GM19395 (cell line): ENCODE measurements around the gene SSC5D.
"Not testable (repeated sequence)": the region's sequence is repeated elsewhere in the genome, so short reads cannot be mapped to it uniquely, and the experiment has no call there.

Experiments
- ATAC-seq: cut with Tn5 transposase; IDR thresholded peaks from one replicate; pipeline ENCODE4 v1.9.1; 2021; ENCODE audit warnings: mild to moderate bottlenecking, moderate library complexity; ENCODE audit not compliant: unreplicated experiment

Gene SSC5D

GRCh38 chr19:55487924-55488687 lies at the start of gene SSC5D:
Gene SSC5D, plus strand, starts transcription at chr19:55488436. Its CDS starts 154 bp downstream, at chr19:55488590.
- no peak for ATAC-seq

- no peak for ATAC-seq
These were observed 49.2 kb upstream of the SSC5D start for GRCh38 chr19:55439052-55439451.

GRCh38 chr19:55440411-55441105 lies 47.7 kb upstream of the SSC5D start:
- no peak for ATAC-seq

GRCh38 chr19:55441319-55441691 lies 46.9 kb upstream of the SSC5D start:
- ATAC-seq = no peak

GRCh38 chr19:55441692-55442321 lies 46.4 kb upstream of the SSC5D start:
- ATAC-seq = no peak

GRCh38 chr19:55442372-55442961 lies 45.8 kb upstream of the SSC5D start:
- no peak for ATAC-seq

GRCh38 chr19:55443045-55443823 lies 45.0 kb upstream of the SSC5D start, which contains the start of gene SHISA7:
Gene SHISA7, minus strand, starts transcription at chr19:55443300. Its CDS starts 437 bp downstream, at chr19:55442863.
- ATAC-seq = no peak

- no peak for ATAC-seq
These were observed 44.3 kb upstream of the SSC5D start for GRCh38 chr19:55443824-55444480.

GRCh38 chr19:55444646-55445045 lies 43.6 kb upstream of the SSC5D start:
- ATAC-seq = no peak

- no peak for ATAC-seq
These were observed 42.2 kb upstream of the SSC5D start for GRCh38 chr19:55446060-55446459.

- no peak for ATAC-seq
These were observed 40.6 kb upstream of the SSC5D start for GRCh38 chr19:55447421-55448174.

- not testable (repeated sequence) for ATAC-seq
These were observed 40.1 kb upstream of the SSC5D start for GRCh38 chr19:55448175-55448490.

- no peak for ATAC-seq
These were observed 38.8 kb upstream of the SSC5D start for GRCh38 chr19:55449469-55449868.

GRCh38 chr19:55451163-55451964 lies 36.9 kb upstream of the SSC5D start:
- no peak for ATAC-seq

- no peak for ATAC-seq
These were observed 36.1 kb upstream of the SSC5D start for GRCh38 chr19:55451965-55452748.

- no peak for ATAC-seq
These were observed 35.4 kb upstream of the SSC5D start for GRCh38 chr19:55452749-55453346.

- ATAC-seq = no peak
These were observed 34.5 kb upstream of the SSC5D start for GRCh38 chr19:55453511-55454260.
